T-helper 1 cell treated with Interleukin-12 subunit alpha and Interleukin-12 subunit beta and Interleukin-4 antibody, amounts not matched to agents 30 μg/mL and 1 μg/mL, for 36 hours (primary cell): Measurements from ENCODE around the gene ZC2HC1B.
"Not testable (repeated sequence)": the region's sequence is repeated elsewhere in the genome, so short reads cannot be mapped to it uniquely, and the experiment has no call there.

Source experiments
- H3K27ac Mint-ChIP-seq: one replicate; pipeline ENCODE4 v1.8.0; 2021; ENCODE audit warnings: mild to moderate bottlenecking, mixed read lengths
- H3K27me3 Mint-ChIP-seq: one replicate; pipeline ENCODE4 v1.8.0; 2021; ENCODE audit warnings: low read depth, mixed read lengths
- H3K36me3 Mint-ChIP-seq: one replicate; pipeline ENCODE4 v1.8.0; 2021; ENCODE audit warnings: low read depth, mixed read lengths
- H3K4me1 Mint-ChIP-seq: one replicate; pipeline ENCODE4 v1.8.0; 2021; ENCODE audit warnings: low read depth, mixed read lengths
- H3K4me3 Mint-ChIP-seq: one replicate; pipeline ENCODE4 v1.8.0; 2021; ENCODE audit warnings: mild to moderate bottlenecking, moderate library complexity, mixed read lengths
- H3K9me3 Mint-ChIP-seq: one replicate; pipeline ENCODE4 v1.8.0; 2021; ENCODE audit warnings: mixed read lengths

Gene ZC2HC1B

GRCh38 chr6:143851706-143852105 lies 12.6 kb upstream of the ZC2HC1B start:
- peak overlapping the region; percentile 29 for H3K27ac Mint-ChIP-seq
- not testable (repeated sequence) for H3K4me1 Mint-ChIP-seq, H3K4me3 Mint-ChIP-seq, H3K27me3 Mint-ChIP-seq
- peaks cover 88% of the 10 kb centered on the region for H3K36me3 Mint-ChIP-seq
- peaks cover 13% of the 10 kb centered on the region for H3K9me3 Mint-ChIP-seq

- H3K4me1 Mint-ChIP-seq = peaks cover 12% of the 10 kb centered on the region
- H3K4me3 Mint-ChIP-seq = not testable (repeated sequence)
These were observed 9.2 kb upstream of the ZC2HC1B start for GRCh38 chr6:143855057-143855456.

GRCh38 chr6:143856762-143857161 lies 7.5 kb upstream of the ZC2HC1B start:
- Mint-ChIP-seq H3K4me1 (peaks cover 12% of the 10 kb centered on the region), H3K36me3 (peaks cover 84% of the 10 kb centered on the region)
- not testable (repeated sequence) for H3K27ac Mint-ChIP-seq, H3K27me3 Mint-ChIP-seq, H3K4me3 Mint-ChIP-seq, H3K9me3 Mint-ChIP-seq

More at GRCh38 chr6:143855057-143855456, 9.2 kb upstream of the ZC2HC1B start:
- peaks cover 91% of the 10 kb centered on the region for H3K36me3 Mint-ChIP-seq
- not testable (repeated sequence) for H3K27ac Mint-ChIP-seq, H3K27me3 Mint-ChIP-seq
- peaks cover 13% of the 10 kb centered on the region for H3K9me3 Mint-ChIP-seq

GRCh38 chr6:143857651-143858050 lies 6.6 kb upstream of the ZC2HC1B start:
- H3K27ac Mint-ChIP-seq = no peak overlapping the region
- peaks cover 12% of the 10 kb centered on the region for H3K4me1 Mint-ChIP-seq
- no peak overlapping the region for H3K4me3 Mint-ChIP-seq
- peaks cover 77% of the 10 kb centered on the region for H3K36me3 Mint-ChIP-seq
- H3K27me3 Mint-ChIP-seq = no peaks in the 10 kb centered on the region
- H3K9me3 Mint-ChIP-seq = peaks cover 8% of the 10 kb centered on the region

- Mint-ChIP-seq H3K9me3 (no peaks in the 10 kb centered on the region), H3K4me1 (peaks cover 6% of the 10 kb centered on the region), H3K27ac (no peak overlapping the region), H3K27me3 (no peaks in the 10 kb centered on the region), H3K36me3 (peaks cover 68% of the 10 kb centered on the region), H3K4me3 (no peak overlapping the region)
These were observed 4.2 kb upstream of the ZC2HC1B start for GRCh38 chr6:143859891-143860660.

- Mint-ChIP-seq H3K4me1 (no peaks in the 10 kb centered on the region), H3K9me3 (peaks cover 5% of the 10 kb centered on the region), H3K27me3 (no peaks in the 10 kb centered on the region), H3K36me3 (peaks cover 45% of the 10 kb centered on the region), H3K27ac (no peak overlapping the region), H3K4me3 (no peak overlapping the region)
These were observed 503 bp upstream of the ZC2HC1B start for GRCh38 chr6:143863771-143864170.

- H3K4me1 Mint-ChIP-seq = no peaks in the 10 kb centered on the region
- peaks cover 24% of the 10 kb centered on the region for H3K36me3 Mint-ChIP-seq
- no peaks in the 10 kb centered on the region for H3K27me3 Mint-ChIP-seq
- no peak overlapping the region for H3K27ac Mint-ChIP-seq
- peaks cover 10% of the 10 kb centered on the region for H3K9me3 Mint-ChIP-seq
- no peak overlapping the region for H3K4me3 Mint-ChIP-seq
These were observed 3.0 kb downstream of the ZC2HC1B start for GRCh38 chr6:143867236-143867635.

- H3K4me3 Mint-ChIP-seq, H3K4me1 Mint-ChIP-seq, H3K27ac Mint-ChIP-seq, H3K9me3 Mint-ChIP-seq, H3K27me3 Mint-ChIP-seq: not testable (repeated sequence)
- H3K36me3 Mint-ChIP-seq = peaks cover 16% of the 10 kb centered on the region
These were observed 4.5 kb downstream of the ZC2HC1B start for GRCh38 chr6:143868808-143869207.

- not testable (repeated sequence) for H3K27me3 Mint-ChIP-seq, H3K36me3 Mint-ChIP-seq, H3K27ac Mint-ChIP-seq, H3K4me1 Mint-ChIP-seq, H3K4me3 Mint-ChIP-seq
- peaks cover 21% of the 10 kb centered on the region for H3K9me3 Mint-ChIP-seq
These were observed 7.0 kb downstream of the ZC2HC1B start for GRCh38 chr6:143871202-143871730.

- peak overlapping the region; percentile 23 for H3K27ac Mint-ChIP-seq
- no peak overlapping the region for H3K4me3 Mint-ChIP-seq
- peaks cover 21% of the 10 kb centered on the region for H3K9me3 Mint-ChIP-seq
These were observed 7.9 kb downstream of the ZC2HC1B start for GRCh38 chr6:143872201-143872600.

GRCh38 chr6:143873600-143873999 lies 9.3 kb downstream of the ZC2HC1B start:
- peaks cover 17% of the 10 kb centered on the region for H3K9me3 Mint-ChIP-seq

More at GRCh38 chr6:143872201-143872600, 7.9 kb downstream of the ZC2HC1B start:
- Mint-ChIP-seq H3K4me1 (peaks cover 8% of the 10 kb centered on the region), H3K36me3 (peaks cover 5% of the 10 kb centered on the region), H3K27me3 (no peaks in the 10 kb centered on the region)

GRCh38 chr6:143874503-143874902 lies 10.2 kb downstream of the ZC2HC1B start:
- not testable (repeated sequence) for H3K27ac Mint-ChIP-seq, H3K4me1 Mint-ChIP-seq, H3K27me3 Mint-ChIP-seq, H3K4me3 Mint-ChIP-seq, H3K36me3 Mint-ChIP-seq
- peaks cover 15% of the 10 kb centered on the region for H3K9me3 Mint-ChIP-seq

More at GRCh38 chr6:143873600-143873999, 9.3 kb downstream of the ZC2HC1B start:
- not testable (repeated sequence) for H3K27me3 Mint-ChIP-seq, H3K4me3 Mint-ChIP-seq, H3K36me3 Mint-ChIP-seq, H3K4me1 Mint-ChIP-seq, H3K27ac Mint-ChIP-seq

- H3K4me3 Mint-ChIP-seq = no peak overlapping the region
- H3K27me3 Mint-ChIP-seq = no peaks in the 10 kb centered on the region
- peaks cover 5% of the 10 kb centered on the region for H3K4me1 Mint-ChIP-seq
- no peak overlapping the region for H3K27ac Mint-ChIP-seq
- peaks cover 11% of the 10 kb centered on the region for H3K9me3 Mint-ChIP-seq
- H3K36me3 Mint-ChIP-seq = peaks cover 3% of the 10 kb centered on the region
These were observed 13.5 kb downstream of the ZC2HC1B start for GRCh38 chr6:143877584-143878271.

GRCh38 chr6:143878272-143878760 lies 14.0 kb downstream of the ZC2HC1B start:
- Mint-ChIP-seq H3K4me3 (no peak overlapping the region), H3K27ac (no peak overlapping the region), H3K9me3 (peaks cover 11% of the 10 kb centered on the region), H3K36me3 (peaks cover 3% of the 10 kb centered on the region), H3K27me3 (no peaks in the 10 kb centered on the region), H3K4me1 (peaks cover 1% of the 10 kb centered on the region)

- no peaks in the 10 kb centered on the region for H3K4me1 Mint-ChIP-seq
- H3K4me3 Mint-ChIP-seq = no peak overlapping the region
- no peak overlapping the region for H3K27ac Mint-ChIP-seq
- H3K9me3 Mint-ChIP-seq = peaks cover 3% of the 10 kb centered on the region
- no peaks in the 10 kb centered on the region for H3K27me3 Mint-ChIP-seq
- H3K36me3 Mint-ChIP-seq = no peaks in the 10 kb centered on the region
These were observed 16.1 kb downstream of the ZC2HC1B start for GRCh38 chr6:143880412-143880811.
